ENCODE measurements around the gene MYL11.

Gene MYL11

GRCh38 chr16:30368122-30368791, 6.3 kb upstream of the MYL11 start:
- DNase-seq (ENCODE audit: low read depth), result peak; percentile 71
- H3K4me3 ChIP-seq (ENCODE audit: low read length), result peak overlapping the region; percentile 51
- no peak for TF ChIP-seq CTCF (IDR thresholded peaks at IDR 0.05; ENCODE audit: insufficient read depth, low read depth, low read length, missing control alignments)

- no peak for TF ChIP-seq CTCF (IDR thresholded peaks at IDR 0.05; ENCODE audit: insufficient read depth, low read depth, low read length, missing control alignments)
- H3K4me3 ChIP-seq (ENCODE audit: low read length), result peak overlapping the region; percentile 51
- no peak for DNase-seq (ENCODE audit: low read depth)
These were observed 5.9 kb upstream of the MYL11 start for GRCh38 chr16:30368792-30369090.

DNA sequence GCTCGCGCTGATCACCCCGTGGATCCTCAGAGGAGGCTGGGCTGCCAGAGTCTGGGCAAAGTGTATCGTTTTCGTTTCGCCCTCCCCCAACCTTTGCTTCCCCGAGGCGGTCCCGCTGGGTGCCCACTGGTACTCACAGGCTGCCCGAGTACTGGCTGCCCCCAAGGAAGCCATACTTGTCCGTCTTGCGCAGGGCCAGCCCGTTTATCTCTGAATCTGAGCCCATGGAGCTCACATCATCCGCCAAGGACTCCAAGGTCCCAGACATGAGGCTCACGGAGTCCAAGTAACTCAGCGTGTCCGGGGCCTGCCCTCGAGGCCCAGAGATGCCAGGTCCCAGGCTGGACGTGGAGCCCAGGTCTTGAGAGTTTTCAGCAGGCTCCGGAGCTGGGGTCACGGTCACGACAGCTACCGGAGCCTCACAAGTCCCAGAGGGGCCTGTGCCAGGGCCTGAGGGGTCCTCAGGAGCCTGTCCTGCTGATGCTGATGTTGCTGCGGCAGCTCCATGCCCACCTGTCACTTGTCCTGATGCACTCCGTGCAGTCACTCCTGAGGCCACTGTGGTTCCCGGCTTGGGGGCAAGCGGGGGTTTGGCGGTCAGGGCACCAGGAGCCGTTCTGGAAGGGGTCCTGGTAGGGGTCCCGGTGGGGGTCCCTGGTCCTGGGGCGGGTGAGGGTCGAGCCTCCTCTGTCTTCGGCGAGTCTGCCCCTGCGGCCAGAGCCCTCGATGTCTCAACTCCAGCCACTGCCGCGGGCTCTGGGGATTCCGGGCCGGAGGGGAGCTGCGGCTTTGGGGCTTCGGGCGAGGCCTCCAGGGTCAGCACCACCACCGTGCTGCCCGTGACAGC, 5.3 kb upstream of the MYL11 start:
- no peak for DNase-seq (ENCODE audit: low read depth)
- no peak for TF ChIP-seq CTCF (IDR thresholded peaks at IDR 0.05; ENCODE audit: insufficient read depth, low read depth, low read length, missing control alignments)
- peak overlapping the region; percentile 51 for H3K4me3 ChIP-seq (ENCODE audit: low read length)

GRCh38 chr16:30369938-30370455, 4.6 kb upstream of the MYL11 start:
- DNase-seq (ENCODE audit: low read depth), result no peak
- no peak for TF ChIP-seq CTCF (IDR thresholded peaks at IDR 0.05; ENCODE audit: insufficient read depth, low read depth, low read length, missing control alignments)

GRCh38 chr16:30370456-30371247, 4.0 kb upstream of the MYL11 start, which contains the start of gene TBC1D10B:
Gene TBC1D10B, minus strand, starts transcription at chr16:30370494. Its CDS starts 311 bp downstream, at chr16:30370183.
- peak; percentile 100 for DNase-seq (ENCODE audit: low read depth)
- peak within 1 kb of the TSS; percentile 52 for H3K4me3 ChIP-seq (ENCODE audit: low read length)
- peak; percentile 44 for TF ChIP-seq CTCF (IDR thresholded peaks at IDR 0.05; ENCODE audit: insufficient read depth, low read depth, low read length, missing control alignments)

More at GRCh38 chr16:30369938-30370455, 4.6 kb upstream of the MYL11 start:
- H3K4me3 ChIP-seq (ENCODE audit: low read length), result peak overlapping the region; percentile 51

- DNase-seq (ENCODE audit: low read depth), result no peak
- TF ChIP-seq CTCF (IDR thresholded peaks at IDR 0.05; ENCODE audit: insufficient read depth, low read depth, low read length, missing control alignments), result no peak
- H3K4me3 ChIP-seq (ENCODE audit: low read length), result peak overlapping the region; percentile 52
These were observed 3.3 kb upstream of the MYL11 start for GRCh38 chr16:30371248-30371816.

Data from epithelial cell of esophagus (primary cell).